GM12892 (cell line): ENCODE data around the gene NT5DC1.

Source experiments
- POLR2A ChIP-seq: IDR thresholded peaks from 2 replicates; pipeline ENCODE4 v1.6.1; 2011; ENCODE audit warnings: low read depth, low read length, control low read depth
- TAF1 ChIP-seq: IDR thresholded peaks from 2 replicates; pipeline ENCODE4 v1.6.1; 2011; ENCODE audit warnings: low read depth, mild to moderate bottlenecking, control low read depth, low read length, borderline replicate concordance

GRCh38 chr6:116283191-116283590 lies 182.5 kb downstream of the NT5DC1 start:
- TF ChIP-seq POLR2A (no peak), TAF1 (no peak)
